Natural killer cell treated with Interleukin-12 subunit alpha and Interleukin-12 subunit beta and Interleukin-15 and Interleukin-18, amount 100 ng/mL, for 72 hours (primary cell): ENCODE measurements around the gene EPHA6. TPM values are rescaled to one million over a fixed set of nuclear protein-coding genes. Genes with fewer than 3 reads are reported as not detected.
"Not testable (repeated sequence)": the region's sequence is repeated elsewhere in the genome, so short reads cannot be mapped to it uniquely, and the experiment has no call there.

ENCODE experiments used
- ATAC-seq, 2 donors: fragments of 150-1000 bp; cut with Tn5 transposase in 1 of 2; sonication (Bioruptor Pico), chemical (Tn5 transposase) in 1 of 2; 2 replicates each; pipeline ENCODE4 v1.10.0; 2021
- DNase-seq: peaks from one replicate; pipeline ENCODE4 v3.0.0; 2022; ENCODE audit warnings: low spot score
- H3K27ac Mint-ChIP-seq, 2 donors: 1 replicate in 1 of 2; 2 replicates in 1 of 2; pipeline ENCODE4 v1.8.0; 2022; ENCODE audit warnings: mixed read lengths in 2 of 2, mild to moderate bottlenecking in 1 of 2, moderate library complexity in 1 of 2
- H3K27me3 Mint-ChIP-seq, 2 donors: 1 replicate in 1 of 2; 2 replicates in 1 of 2; pipeline ENCODE4 v1.8.0; 2022; ENCODE audit warnings: mixed read lengths in 2 of 2
- H3K36me3 Mint-ChIP-seq: one replicate; pipeline ENCODE4 v1.8.0; 2022; ENCODE audit warnings: mixed read lengths
- H3K4me1 Mint-ChIP-seq, 2 donors: 1 replicate in 1 of 2; 2 replicates in 1 of 2; pipeline ENCODE4 v1.8.0; 2022; ENCODE audit warnings: low read depth in 2 of 2, mixed read lengths in 2 of 2, mild to moderate bottlenecking in 1 of 2
- H3K4me3 Mint-ChIP-seq: one replicate; pipeline ENCODE4 v1.8.0; 2022; ENCODE audit warnings: mixed read lengths
- H3K9me3 Mint-ChIP-seq: 2 replicates; pipeline ENCODE4 v1.8.0; 2022; ENCODE audit warnings: mixed read lengths
- total RNA-seq, 2 donors: library from RNA; stranded (reverse); gene quantifications; one replicate each; pipeline ENCODE4 v1.2.3, GENCODE V29; 2022

The EPHA6 gene
- total RNA-seq, 2 donors from 2014 or later = not detected

DNA sequence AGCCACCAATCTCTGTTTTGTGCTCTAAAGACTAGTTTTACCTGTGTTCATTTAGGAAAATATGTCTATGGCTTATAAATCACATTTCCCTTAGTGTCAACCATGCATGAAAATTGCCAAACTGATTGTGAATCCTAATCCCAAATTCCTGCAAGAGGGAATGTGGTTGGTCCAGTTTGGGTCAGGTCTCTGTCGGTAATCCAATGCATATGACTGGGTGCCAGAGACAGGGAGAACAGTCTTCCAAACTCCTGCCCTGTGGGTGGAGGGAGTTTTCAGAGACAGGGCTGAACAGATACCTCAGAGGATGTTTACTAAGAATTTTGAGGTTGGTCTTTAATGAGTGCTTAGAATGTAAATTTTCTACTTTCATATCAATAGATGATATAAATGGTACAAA, 649.6 kb downstream of the EPHA6 start:
- DNase-seq (no peak), ATAC-seq (no peak)
- Mint-ChIP-seq H3K9me3 (peaks cover 9% of the 10 kb centered on the region), H3K4me1 (no peaks in the 10 kb centered on the region), H3K27ac (no peak overlapping the region), H3K36me3 (no peaks in the 10 kb centered on the region), H3K4me3 (no peak overlapping the region), H3K27me3 (no peaks in the 10 kb centered on the region)

DNA sequence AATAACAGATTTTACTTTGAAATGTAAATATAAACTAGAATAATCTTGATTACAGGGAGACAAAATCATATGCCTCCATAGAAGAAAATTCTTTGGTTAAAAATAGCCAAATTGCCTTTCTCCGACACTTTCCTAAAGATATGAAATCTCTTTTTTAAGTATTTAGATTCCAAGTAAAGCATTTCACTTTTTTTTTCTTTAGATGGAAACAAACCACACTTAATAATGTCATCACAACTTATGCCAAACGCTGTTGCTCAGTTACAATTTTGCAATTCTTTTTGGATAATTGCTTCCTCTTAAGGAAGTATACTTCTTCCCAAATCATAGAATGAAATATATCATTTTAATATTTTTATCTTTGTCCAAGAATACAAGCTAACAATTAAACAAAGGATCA, 656.1 kb downstream of the EPHA6 start:
- no peak overlapping the region for H3K27ac Mint-ChIP-seq
- DNase-seq (no peak), ATAC-seq (no peak)
- no peak overlapping the region for H3K4me3 Mint-ChIP-seq
- H3K36me3 Mint-ChIP-seq = no peaks in the 10 kb centered on the region
- H3K27me3 Mint-ChIP-seq = no peaks in the 10 kb centered on the region
- peaks cover 13% of the 10 kb centered on the region for H3K9me3 Mint-ChIP-seq
- H3K4me1 Mint-ChIP-seq = no peaks in the 10 kb centered on the region

DNA sequence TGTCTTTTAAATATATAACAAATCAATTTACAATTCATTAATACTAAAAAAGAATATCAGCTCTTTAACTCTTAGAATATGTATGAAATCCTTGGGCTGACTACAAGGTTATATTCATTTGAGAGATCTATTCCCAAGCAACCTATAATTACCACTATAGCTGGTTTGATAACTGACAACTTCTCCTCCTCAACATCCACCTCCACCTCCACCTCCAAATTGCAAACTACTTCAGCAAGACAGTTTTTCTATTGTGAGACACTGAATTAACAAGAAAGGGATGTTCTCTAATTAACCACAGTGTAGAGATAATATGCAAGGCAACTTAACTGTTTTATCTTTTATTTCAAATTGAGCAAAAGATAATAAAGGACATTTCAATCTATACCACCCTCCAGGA, 665.3 kb downstream of the EPHA6 start:
- Mint-ChIP-seq H3K36me3 (no peaks in the 10 kb centered on the region), H3K4me3 (no peak overlapping the region), H3K27ac (no peak overlapping the region), H3K9me3 (no peaks in the 10 kb centered on the region), H3K27me3 (no peaks in the 10 kb centered on the region), H3K4me1 (no peaks in the 10 kb centered on the region)
- DNase-seq = no peak
- ATAC-seq = no peak

DNA sequence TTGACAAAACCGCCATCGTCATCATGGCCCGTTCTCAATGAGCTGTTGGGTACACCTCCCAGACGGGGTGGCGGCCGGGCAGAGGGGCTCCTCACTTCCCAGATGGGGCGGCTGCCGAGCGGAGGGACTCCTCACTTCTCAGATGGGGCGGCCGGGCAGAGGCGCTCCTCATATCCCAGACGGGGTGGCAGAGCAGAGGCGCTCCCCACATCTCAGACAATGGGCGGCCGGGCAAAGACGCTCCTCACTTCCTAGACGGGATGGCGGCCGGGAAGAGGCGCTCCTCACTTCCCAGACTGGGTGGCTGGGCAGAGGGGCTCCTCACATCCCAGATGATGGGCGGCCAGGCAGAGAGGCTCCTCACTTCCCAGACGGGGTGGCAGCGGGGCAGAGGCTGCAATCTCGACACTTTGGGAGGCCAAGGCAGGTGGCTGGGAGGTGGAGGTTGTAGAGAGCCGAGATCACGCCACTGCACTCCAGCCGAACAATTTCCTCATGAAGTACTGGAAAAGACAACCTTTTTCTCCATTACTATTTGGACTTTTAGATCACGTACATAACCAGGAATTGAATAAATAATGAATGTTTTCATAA, 666.4 kb downstream of the EPHA6 start:
- ATAC-seq, H3K27me3 Mint-ChIP-seq, H3K27ac Mint-ChIP-seq, H3K4me3 Mint-ChIP-seq, H3K9me3 Mint-ChIP-seq, H3K36me3 Mint-ChIP-seq, DNase-seq, H3K4me1 Mint-ChIP-seq: not testable (repeated sequence)

DNA sequence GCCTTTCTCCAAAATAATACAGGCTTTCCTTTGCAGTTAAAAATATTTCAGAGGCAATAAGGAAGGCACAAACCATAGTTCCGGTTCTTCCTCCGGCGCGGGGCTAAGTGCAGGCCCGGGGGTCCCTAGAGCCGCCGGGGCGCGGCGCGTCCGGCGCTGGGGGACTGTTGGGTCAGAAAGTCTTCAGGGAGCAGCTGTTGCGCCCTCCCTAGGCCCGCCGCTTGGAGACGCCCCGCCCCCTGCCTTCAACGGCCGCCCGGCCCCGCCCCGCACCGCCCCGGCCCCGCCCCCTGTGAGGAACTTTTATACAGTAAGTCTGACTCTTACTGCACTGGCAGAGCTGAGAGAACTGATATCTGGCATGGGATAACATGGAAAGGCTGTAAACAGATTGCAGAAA, 667.0 kb downstream of the EPHA6 start:
- H3K4me1 Mint-ChIP-seq = no peaks in the 10 kb centered on the region

DNA sequence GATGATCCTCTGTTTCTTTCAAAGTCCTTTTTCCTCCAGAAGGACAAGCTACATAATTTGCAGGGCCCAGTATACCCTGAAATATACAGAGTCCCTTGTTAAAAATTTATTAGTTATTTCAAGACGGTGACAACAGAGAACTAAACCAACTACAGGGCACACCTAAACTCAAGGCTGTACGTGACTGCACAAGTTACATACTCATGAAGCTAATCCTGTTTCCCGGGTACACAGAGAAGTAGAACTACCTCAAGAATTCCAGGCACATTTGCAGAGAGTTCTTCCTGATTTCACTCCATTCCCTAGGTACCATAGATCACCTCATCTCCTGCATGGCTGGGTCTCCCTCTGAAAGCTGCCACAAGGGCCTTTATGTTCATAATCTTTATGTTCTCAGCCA, 670.8 kb downstream of the EPHA6 start:
- H3K4me1 Mint-ChIP-seq = no peaks in the 10 kb centered on the region
- H3K4me3 Mint-ChIP-seq = no peak overlapping the region
- H3K9me3 Mint-ChIP-seq = peaks cover 3% of the 10 kb centered on the region
- H3K36me3 Mint-ChIP-seq = no peaks in the 10 kb centered on the region
- no peak overlapping the region for H3K27ac Mint-ChIP-seq
- DNase-seq (no peak), ATAC-seq (no peak)
- no peaks in the 10 kb centered on the region for H3K27me3 Mint-ChIP-seq

More for the DNA sequence above, 667.0 kb downstream of the EPHA6 start:
- DNase-seq (no peak), ATAC-seq (peak; percentile 51 to 67)
- H3K27ac Mint-ChIP-seq = no peak overlapping the region
- no peaks in the 10 kb centered on the region for H3K36me3 Mint-ChIP-seq
- no peaks in the 10 kb centered on the region for H3K9me3 Mint-ChIP-seq
- H3K4me3 Mint-ChIP-seq = no peak overlapping the region
- H3K27me3 Mint-ChIP-seq = no peaks in the 10 kb centered on the region

DNA sequence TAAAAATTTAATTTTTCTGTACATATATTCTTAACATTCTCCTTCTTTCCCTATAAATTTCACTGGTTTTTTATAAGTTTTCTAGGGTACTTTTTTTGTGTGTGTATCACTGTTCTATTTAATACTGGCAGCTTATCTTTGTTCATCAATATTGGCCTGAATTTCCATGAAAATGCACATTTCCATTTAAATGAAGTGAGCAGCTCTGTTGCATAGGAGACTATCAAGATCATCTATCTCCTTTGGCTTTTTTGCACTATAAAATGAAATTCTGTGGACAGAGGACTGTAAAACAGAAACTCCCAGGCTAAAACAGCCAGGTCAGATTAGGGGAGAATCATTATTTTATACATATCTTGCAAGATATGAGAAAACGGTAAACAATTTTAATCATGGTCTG, 673.2 kb downstream of the EPHA6 start:
- Mint-ChIP-seq H3K27me3 (no peaks in the 10 kb centered on the region), H3K9me3 (peaks cover 3% of the 10 kb centered on the region), H3K4me3 (no peak overlapping the region), H3K4me1 (no peaks in the 10 kb centered on the region), H3K36me3 (no peaks in the 10 kb centered on the region), H3K27ac (no peak overlapping the region)
- ATAC-seq (no peak), DNase-seq (no peak)

DNA sequence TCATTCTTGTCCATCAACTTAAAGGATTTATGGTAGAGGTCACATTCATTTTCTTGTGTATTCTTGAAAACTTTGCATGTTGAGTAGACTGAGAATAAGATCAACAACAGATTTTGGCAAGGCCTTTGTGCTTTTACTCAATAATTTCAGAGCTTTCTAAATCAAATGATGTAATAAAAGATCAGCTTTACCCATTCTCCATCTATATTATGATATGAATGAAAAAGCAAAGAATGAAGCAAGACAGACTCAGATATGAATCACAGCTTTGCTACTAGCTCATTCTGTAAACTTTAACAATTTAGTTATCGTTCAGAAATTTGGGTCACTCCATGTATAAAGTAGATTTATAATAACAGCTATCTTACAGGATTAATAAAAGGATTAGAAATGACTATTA, 674.3 kb downstream of the EPHA6 start:
- ATAC-seq (no peak), DNase-seq (no peak)
- no peaks in the 10 kb centered on the region for H3K4me1 Mint-ChIP-seq
- no peak overlapping the region for H3K4me3 Mint-ChIP-seq
- no peak overlapping the region for H3K27ac Mint-ChIP-seq
- H3K9me3 Mint-ChIP-seq = peaks cover 8% of the 10 kb centered on the region
- no peaks in the 10 kb centered on the region for H3K27me3 Mint-ChIP-seq
- no peaks in the 10 kb centered on the region for H3K36me3 Mint-ChIP-seq

DNA sequence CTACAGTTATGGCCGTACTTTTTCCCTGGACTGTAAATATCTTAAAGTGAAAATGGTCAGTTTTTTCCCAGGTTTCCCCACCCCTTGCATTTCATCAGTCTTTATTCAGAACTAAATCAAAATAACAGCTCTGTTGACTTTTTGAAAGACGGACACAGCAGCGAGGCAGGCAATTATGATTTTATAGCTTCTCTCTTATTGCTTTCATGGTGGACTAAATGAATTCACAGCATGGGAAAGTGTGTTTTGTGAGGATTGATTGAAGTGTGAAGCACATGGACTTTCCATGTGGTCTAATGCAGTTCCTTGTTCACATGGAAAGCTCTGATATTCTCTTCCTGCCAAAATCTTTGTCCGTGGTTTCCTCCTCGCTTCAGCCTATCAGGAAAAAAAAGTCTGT, 681.5 kb downstream of the EPHA6 start:
- no peaks in the 10 kb centered on the region for H3K4me1 Mint-ChIP-seq
- H3K27ac Mint-ChIP-seq = no peak overlapping the region
- H3K36me3 Mint-ChIP-seq = no peaks in the 10 kb centered on the region
- H3K4me3 Mint-ChIP-seq = no peak overlapping the region
- no peak for ATAC-seq
- no peaks in the 10 kb centered on the region for H3K27me3 Mint-ChIP-seq
- H3K9me3 Mint-ChIP-seq = peaks cover 14% of the 10 kb centered on the region
- DNase-seq = no peak

DNA sequence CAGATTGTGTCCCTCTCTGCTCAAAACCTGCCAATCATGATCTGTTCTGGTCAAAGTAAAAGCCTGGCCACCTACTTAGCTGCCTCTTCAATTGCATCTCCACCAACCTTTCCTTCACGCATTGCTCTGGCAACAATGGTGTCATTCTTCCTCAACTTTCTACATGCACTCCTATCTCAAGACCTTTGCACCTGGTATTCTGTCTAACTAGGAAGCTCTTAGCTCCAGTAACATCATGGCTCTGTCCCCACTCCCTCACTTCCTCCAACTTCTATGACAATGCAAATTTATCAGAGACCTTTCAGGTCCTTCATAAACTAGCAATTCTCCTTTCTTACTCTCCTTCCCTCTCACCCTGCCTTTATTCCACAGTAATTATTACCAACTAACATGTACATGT, 682.7 kb downstream of the EPHA6 start:
- H3K9me3 Mint-ChIP-seq = peaks cover 18% of the 10 kb centered on the region
- no peak overlapping the region for H3K27ac Mint-ChIP-seq
- no peak for ATAC-seq
- H3K27me3 Mint-ChIP-seq = no peaks in the 10 kb centered on the region
- no peak for DNase-seq
- no peaks in the 10 kb centered on the region for H3K36me3 Mint-ChIP-seq
- H3K4me3 Mint-ChIP-seq = no peak overlapping the region
- H3K4me1 Mint-ChIP-seq = no peaks in the 10 kb centered on the region

DNA sequence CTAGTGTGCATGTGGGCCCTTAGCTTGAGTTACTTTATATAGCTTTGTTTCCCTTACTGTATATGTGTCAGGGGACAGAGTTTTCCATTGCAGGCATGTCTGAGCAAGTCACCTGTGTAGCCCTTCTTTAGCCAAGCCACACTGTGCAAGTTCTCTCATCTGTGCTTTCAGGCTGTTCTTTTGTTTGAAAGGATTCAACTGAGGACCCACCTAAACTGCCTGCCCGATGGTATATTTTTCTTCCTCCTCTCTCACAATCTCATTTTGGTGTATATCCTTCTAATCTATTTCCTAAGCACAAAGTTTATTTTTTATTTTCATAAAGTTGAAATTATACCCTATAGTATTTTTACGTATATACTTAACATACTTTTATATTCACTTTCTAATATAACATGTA, 690.1 kb downstream of the EPHA6 start:
- ATAC-seq (no peak), DNase-seq (no peak)
- Mint-ChIP-seq H3K4me1 (no peaks in the 10 kb centered on the region), H3K27ac (no peak overlapping the region), H3K27me3 (no peaks in the 10 kb centered on the region), H3K36me3 (peaks cover 7% of the 10 kb centered on the region), H3K4me3 (no peak overlapping the region), H3K9me3 (peaks cover 33% of the 10 kb centered on the region)

DNA sequence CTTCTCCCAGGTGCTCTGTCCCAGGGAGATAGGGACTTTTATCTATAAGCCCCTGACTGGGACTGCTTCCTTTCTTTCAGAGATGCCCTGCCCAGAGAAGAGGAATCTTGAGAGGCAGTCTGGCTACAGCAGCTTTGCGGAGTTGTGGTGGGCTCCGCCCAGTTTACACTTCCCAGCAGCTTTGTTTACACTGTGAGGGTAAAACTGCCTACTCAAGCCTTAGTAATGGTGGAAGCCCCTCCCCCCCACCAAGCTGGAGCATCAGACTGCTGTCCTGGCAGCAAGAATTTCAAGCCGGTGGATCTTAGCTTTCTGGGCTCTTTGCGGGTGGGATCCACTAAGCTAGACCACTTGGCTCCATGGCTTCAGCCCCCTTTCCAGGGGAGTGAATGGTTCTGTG, 696.4 kb downstream of the EPHA6 start:
- H3K36me3 Mint-ChIP-seq = peaks cover 7% of the 10 kb centered on the region
- H3K4me3 Mint-ChIP-seq = no peak overlapping the region
- no peak overlapping the region for H3K27ac Mint-ChIP-seq
- H3K27me3 Mint-ChIP-seq = no peaks in the 10 kb centered on the region
- H3K9me3 Mint-ChIP-seq = peaks cover 30% of the 10 kb centered on the region
- ATAC-seq = no peak
- no peak for DNase-seq
- H3K4me1 Mint-ChIP-seq = no peaks in the 10 kb centered on the region

DNA sequence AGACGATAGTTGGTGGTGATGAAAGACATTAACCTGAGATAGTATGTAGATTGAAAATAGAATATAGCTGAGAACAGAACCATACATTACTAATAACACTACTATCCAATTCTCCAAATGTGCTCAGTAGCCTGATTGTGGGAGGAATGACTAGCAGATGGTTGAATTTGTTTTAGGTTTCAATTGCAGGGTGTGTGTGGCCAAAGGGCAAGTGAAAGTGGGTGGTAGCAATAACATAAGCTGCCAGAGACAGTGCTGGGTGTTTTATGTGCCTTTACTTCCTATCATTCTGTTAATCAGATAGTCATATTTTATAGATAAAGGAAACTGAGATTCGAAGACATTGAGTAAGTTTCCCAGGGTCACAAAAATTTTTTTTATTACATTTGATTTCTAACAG, 700.7 kb downstream of the EPHA6 start:
- Mint-ChIP-seq H3K27me3 (no peaks in the 10 kb centered on the region), H3K9me3 (peaks cover 19% of the 10 kb centered on the region), H3K4me1 (no peaks in the 10 kb centered on the region), H3K27ac (no peak overlapping the region), H3K36me3 (no peaks in the 10 kb centered on the region), H3K4me3 (no peak overlapping the region)
- ATAC-seq (no peak), DNase-seq (no peak)

DNA sequence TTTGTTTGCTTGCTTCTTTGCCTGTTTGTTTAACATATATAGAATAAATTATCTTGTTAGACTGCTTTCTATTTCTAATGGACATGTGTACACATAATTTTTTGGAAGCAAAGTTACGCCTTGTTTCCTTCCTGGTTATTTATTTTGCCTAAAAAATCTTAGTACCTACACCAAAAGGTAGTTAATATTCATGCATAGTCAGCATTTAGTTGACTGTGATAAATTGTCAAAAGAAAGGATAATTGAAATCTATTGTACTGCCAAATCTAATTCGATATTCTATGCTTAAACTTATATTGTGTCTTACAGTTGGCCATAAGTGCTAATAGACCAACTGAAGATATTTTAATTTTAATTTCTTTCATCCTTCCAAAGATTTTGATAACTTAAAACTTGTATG, 716.3 kb downstream of the EPHA6 start:
- Mint-ChIP-seq H3K4me1 (no peaks in the 10 kb centered on the region), H3K4me3 (no peak overlapping the region), H3K9me3 (peaks cover 6% of the 10 kb centered on the region), H3K27ac (no peak overlapping the region), H3K27me3 (no peaks in the 10 kb centered on the region), H3K36me3 (no peaks in the 10 kb centered on the region)
- DNase-seq = no peak
- ATAC-seq = no peak

DNA sequence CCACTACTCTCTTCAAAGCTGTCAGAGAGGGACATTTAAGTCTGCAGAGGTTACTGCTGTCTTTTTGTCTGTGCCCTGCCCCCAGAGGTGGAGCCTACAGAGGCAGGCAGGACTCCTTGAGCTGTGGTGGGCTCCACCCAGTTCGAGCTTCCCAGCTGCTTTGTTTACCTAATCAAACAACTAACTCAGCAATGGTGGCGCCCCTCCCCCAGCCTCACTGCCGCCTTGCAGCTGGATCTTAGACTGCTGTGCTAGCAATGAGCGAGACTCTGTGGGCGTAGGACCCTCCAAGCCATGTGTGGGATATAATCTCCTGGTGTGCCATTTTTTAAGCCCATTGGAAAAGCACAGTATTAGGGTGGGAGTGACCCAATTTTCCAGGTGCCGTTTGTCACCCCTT, 733.2 kb downstream of the EPHA6 start:
- ATAC-seq, H3K27me3 Mint-ChIP-seq, DNase-seq, H3K4me3 Mint-ChIP-seq, H3K4me1 Mint-ChIP-seq, H3K36me3 Mint-ChIP-seq, H3K27ac Mint-ChIP-seq: not testable (repeated sequence)
- H3K9me3 Mint-ChIP-seq = peaks cover 10% of the 10 kb centered on the region
